Measurements from ENCODE around the gene FFAR2.

DNA sequence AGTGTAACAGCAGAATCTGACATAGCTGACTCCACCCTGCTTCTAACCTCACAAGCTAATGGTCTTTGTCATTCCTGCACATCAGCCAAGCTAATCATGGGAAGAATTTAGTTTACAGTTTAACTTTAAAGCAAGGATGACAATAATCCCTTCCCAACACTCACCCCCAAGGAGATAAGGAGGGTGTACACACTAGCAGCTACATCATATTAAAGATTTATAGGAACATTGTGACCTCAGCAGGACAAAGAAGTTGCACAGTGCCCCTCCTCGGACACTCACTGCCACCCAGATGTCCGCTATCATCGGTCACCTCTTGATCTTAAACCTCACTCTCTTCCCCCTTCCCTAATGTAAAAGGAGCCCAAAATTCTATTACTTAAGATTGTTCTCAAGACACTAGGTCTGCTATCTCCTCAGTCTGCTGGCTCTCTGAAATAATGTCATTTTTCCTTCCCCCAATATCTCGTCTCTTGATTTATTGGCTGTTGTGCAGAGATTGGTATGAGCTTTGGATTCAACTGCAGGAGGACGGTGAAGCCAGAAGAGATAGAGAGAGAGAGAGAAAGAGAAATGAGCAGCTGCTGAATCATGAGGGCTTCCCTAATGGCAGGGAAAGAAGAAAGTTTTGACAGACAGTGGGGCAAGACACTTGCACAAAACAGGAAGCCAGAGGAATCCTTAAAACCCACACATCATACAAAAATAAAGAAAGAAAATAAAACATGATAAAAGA, 17.5 kb upstream of the FFAR2 start:
- TF ChIP-seq, protein P1, sequence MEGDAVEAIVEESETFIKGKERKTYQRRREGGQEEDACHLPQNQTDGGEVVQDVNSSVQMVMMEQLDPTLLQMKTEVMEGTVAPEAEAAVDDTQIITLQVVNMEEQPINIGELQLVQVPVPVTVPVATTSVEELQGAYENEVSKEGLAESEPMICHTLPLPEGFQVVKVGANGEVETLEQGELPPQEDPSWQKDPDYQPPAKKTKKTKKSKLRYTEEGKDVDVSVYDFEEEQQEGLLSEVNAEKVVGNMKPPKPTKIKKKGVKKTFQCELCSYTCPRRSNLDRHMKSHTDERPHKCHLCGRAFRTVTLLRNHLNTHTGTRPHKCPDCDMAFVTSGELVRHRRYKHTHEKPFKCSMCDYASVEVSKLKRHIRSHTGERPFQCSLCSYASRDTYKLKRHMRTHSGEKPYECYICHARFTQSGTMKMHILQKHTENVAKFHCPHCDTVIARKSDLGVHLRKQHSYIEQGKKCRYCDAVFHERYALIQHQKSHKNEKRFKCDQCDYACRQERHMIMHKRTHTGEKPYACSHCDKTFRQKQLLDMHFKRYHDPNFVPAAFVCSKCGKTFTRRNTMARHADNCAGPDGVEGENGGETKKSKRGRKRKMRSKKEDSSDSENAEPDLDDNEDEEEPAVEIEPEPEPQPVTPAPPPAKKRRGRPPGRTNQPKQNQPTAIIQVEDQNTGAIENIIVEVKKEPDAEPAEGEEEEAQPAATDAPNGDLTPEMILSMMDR (IDR thresholded peaks at IDR 0.05; ENCODE audit: low read depth, low read length), result no peak
- TF ChIP-seq POLR2A (IDR thresholded peaks at IDR 0.05; ENCODE audit: extremely low read depth, insufficient read length) (no peak), MYC (IDR thresholded peaks at IDR 0.05; ENCODE audit: low read depth, low read length) (no peak)
- TF ChIP-seq, protein P2, sequence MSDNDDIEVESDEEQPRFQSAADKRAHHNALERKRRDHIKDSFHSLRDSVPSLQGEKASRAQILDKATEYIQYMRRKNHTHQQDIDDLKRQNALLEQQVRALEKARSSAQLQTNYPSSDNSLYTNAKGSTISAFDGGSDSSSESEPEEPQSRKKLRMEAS (IDR thresholded peaks at IDR 0.05; ENCODE audit: low read depth, low read length), result no peak

Measured in NB4 (cell line).